NCI-H510A (cell line): ENCODE results near the gene IL32.

Experiments
- DNase-seq: peaks from one replicate; lab custom pipeline; 2025; lab: John Stamatoyannopoulos, UW

Gene IL32

DNA sequence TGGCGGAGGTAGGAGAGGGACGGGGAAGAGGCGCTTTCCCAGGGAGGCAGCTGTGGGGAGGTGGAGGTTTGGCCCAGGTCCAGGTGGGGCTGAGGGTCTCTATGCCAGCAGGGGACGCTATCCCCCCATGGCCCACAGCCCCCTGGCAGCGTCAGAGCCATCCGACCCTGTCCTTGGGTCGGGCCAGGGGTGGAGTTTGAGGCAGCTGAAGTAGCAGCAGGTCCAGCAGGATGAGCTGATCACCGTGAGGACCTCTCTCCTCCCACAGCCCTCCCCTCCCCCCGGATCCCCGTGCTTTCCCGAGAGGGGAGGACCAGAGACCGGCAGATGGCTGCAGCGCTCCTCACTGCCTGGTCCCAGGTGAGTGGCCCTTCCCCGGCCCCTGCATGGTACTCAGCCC lies 50.1 kb downstream of the IL32 start:
- DNase-seq: no peak

DNA sequence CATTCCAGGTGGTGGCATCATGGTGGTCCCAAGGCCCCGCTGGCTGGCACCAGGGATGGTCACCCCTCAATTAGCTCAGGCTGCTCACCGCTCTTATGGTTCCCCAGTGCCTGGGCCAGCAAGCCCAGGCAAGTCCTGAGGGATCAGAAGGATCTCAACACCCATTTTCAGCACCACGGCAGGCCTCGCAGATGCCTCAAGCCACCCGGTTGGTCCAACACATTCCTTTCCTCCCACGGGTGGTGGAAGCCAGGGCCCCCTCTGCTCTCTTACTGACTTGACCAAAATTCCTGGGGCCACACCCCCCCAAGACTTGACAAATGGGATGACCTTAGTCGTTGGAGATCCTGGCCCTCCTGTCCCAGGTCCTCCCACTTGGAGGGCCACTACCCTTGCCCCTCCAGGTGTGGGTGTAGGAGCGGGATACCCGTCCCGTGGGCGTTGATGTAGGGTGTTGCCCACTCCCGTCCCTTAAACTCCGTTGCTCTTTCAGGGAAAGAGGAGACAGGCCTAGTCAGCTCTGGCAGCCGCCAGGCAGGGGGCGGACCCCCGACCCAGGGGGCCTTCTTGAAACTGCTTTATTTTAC lies 52.9 kb downstream of the IL32 start:
- no peak for DNase-seq

DNA sequence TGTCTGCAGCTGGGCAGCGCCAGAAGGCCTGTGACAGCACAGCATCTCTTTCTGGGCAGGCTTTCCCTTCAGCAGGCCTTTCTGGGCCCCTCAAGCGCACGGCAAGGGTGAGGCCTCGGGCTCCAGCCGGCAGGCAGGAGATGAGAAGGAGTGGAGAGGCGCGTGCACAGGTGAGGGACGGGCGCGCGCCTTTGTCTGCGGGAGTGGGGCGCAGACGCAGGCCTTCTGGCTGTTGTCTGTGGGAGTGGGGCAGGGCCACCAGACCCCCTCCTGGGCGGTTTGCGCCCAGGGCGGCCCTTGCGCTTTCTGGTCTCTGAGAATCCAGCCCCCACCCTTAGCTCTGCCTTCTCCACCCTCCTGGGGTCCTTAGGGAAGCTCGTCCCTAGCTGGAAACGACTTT lies 53.4 kb downstream of the IL32 start:
- DNase-seq: no peak
